IMR-90 (cell line): ENCODE measurements around the gene IGLL5.

Experiments used
- CEBPB ChIP-seq: IDR thresholded peaks from 2 replicates; pipeline ENCODE4 v1.6.1; 2012; ENCODE audit warnings: low read depth, low read length, improper control_type of control experiment
- CTCF ChIP-seq: conservative IDR thresholded peaks from 2 replicates; pipeline ENCODE4 v1.5.1; 2012; ENCODE audit warnings: mild to moderate bottlenecking, low read depth, low read length, improper control_type of control experiment
- RCOR1 ChIP-seq: IDR thresholded peaks from 2 replicates; pipeline ENCODE4 v1.6.1; 2012; ENCODE audit warnings: mild to moderate bottlenecking, low read length, improper control_type of control experiment; ENCODE audit not compliant: insufficient replicate concordance

- no peak for TF ChIP-seq CTCF
- no peak for TF ChIP-seq RCOR1
- no peak for TF ChIP-seq CEBPB
Observed at GRCh38 chr22:22871536-22872278, 15.9 kb upstream of the IGLL5 start.
